ENCODE results near the gene ZNF808. TPM values are rescaled to one million over a fixed set of nuclear protein-coding genes. Genes with fewer than 3 reads are reported as not detected.

Gene ZNF808
- total RNA-seq, 1 donor = 23.3 TPM

GRCh38 chr19:52603558-52604207 lies 76.2 kb downstream of the ZNF808 start:
- no peak overlapping the region for H3K4me3 ChIP-seq (ENCODE audit: low read depth, low read length)
- peak; percentile 62 for DNase-seq (ENCODE audit: low read depth)
- no peak for TF ChIP-seq CTCF (IDR thresholded peaks at IDR 0.05; ENCODE audit: insufficient read depth, low read depth, low read length)

Small RNA genes within 50 kb of the gene (small RNA-seq; reads per million reads assigned to genes)
- not detected for gene RPL39P34

Other genes with a start within 250 kb of the ZNF808 start
- 6.4 and 8.2 TPM in 2 replicates for gene ZNF480, start 230.5 kb upstream of the ZNF808 start, total RNA-seq
- 0.97 and 2.2 TPM in 2 replicates for gene ZNF610, start 191.4 kb upstream of the ZNF808 start, total RNA-seq
- gene ZNF880, start 157.7 kb upstream of the ZNF808 start, total RNA-seq = 21.6 and 30.0 TPM in 2 replicates
- 21.3 and 22.0 TPM in 2 replicates for gene ZNF528, start 129.8 kb upstream of the ZNF808 start, total RNA-seq
- gene ZNF534, start 98.5 kb upstream of the ZNF808 start, total RNA-seq = under 0.01 TPM in 1 of 2 replicates, not detected in the other
- gene ZNF578, start 74.1 kb upstream of the ZNF808 start, total RNA-seq = 1.6 and 3.9 TPM in 2 replicates
- 10.6 and 17.7 TPM in 2 replicates for gene ZNF701, start 42.6 kb downstream of the ZNF808 start, total RNA-seq
- gene ZNF83, start 110.7 kb downstream of the ZNF808 start, total RNA-seq = 39.3 and 47.1 TPM in 2 replicates
- gene ZNF611, start 207.4 kb downstream of the ZNF808 start, total RNA-seq = 10.0 and 13.4 TPM in 2 replicates

Data from fibroblast of villous mesenchyme (primary cell).